Measurements from ENCODE around the gene FAM149A.

DNA sequence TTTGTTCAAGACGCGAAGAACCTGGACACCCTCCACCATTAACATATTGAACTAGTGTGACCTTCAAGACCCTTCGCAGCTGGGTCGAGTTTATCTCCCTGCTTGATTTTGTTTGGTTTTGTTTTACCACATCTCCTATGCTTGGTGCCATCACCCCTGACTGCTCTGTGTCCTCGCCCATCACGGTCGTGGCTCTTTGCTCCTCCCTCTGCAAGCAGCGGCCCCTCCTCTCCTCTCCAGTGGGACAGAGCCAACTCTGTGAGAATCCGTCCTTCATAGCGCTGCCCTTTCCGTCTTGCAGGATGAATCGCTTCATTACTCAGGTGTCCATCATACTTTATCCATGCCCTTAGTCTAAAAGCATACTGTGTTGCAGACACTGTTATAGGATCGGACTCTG lies 9.1 kb upstream of the FAM149A start:
- TF ChIP-seq, protein P1, sequence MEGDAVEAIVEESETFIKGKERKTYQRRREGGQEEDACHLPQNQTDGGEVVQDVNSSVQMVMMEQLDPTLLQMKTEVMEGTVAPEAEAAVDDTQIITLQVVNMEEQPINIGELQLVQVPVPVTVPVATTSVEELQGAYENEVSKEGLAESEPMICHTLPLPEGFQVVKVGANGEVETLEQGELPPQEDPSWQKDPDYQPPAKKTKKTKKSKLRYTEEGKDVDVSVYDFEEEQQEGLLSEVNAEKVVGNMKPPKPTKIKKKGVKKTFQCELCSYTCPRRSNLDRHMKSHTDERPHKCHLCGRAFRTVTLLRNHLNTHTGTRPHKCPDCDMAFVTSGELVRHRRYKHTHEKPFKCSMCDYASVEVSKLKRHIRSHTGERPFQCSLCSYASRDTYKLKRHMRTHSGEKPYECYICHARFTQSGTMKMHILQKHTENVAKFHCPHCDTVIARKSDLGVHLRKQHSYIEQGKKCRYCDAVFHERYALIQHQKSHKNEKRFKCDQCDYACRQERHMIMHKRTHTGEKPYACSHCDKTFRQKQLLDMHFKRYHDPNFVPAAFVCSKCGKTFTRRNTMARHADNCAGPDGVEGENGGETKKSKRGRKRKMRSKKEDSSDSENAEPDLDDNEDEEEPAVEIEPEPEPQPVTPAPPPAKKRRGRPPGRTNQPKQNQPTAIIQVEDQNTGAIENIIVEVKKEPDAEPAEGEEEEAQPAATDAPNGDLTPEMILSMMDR (IDR thresholded peaks at IDR 0.05), result no peak
- TF ChIP-seq, protein P2, sequence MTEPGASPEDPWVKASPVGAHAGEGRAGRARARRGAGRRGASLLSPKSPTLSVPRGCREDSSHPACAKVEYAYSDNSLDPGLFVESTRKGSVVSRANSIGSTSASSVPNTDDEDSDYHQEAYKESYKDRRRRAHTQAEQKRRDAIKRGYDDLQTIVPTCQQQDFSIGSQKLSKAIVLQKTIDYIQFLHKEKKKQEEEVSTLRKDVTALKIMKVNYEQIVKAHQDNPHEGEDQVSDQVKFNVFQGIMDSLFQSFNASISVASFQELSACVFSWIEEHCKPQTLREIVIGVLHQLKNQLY (CRISPR knock-in tag; IDR thresholded peaks at IDR 0.05), result no peak
- TF ChIP-seq OVOL2 (CRISPR knock-in tag; IDR thresholded peaks at IDR 0.05; ENCODE audit: borderline replicate concordance) (no peak), CBFB (CRISPR knock-in tag; IDR thresholded peaks at IDR 0.05; ENCODE audit: low read depth) (no peak)
- TF ChIP-seq, protein P3, sequence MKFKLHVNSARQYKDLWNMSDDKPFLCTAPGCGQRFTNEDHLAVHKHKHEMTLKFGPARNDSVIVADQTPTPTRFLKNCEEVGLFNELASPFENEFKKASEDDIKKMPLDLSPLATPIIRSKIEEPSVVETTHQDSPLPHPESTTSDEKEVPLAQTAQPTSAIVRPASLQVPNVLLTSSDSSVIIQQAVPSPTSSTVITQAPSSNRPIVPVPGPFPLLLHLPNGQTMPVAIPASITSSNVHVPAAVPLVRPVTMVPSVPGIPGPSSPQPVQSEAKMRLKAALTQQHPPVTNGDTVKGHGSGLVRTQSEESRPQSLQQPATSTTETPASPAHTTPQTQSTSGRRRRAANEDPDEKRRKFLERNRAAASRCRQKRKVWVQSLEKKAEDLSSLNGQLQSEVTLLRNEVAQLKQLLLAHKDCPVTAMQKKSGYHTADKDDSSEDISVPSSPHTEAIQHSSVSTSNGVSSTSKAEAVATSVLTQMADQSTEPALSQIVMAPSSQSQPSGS (CRISPR knock-in tag; IDR thresholded peaks at IDR 0.05; ENCODE audit: borderline replicate concordance, low read depth), result no peak

All from WTC11 (cell line).